Measurements from ENCODE around the gene BSDC1.

Gene BSDC1

GRCh38 chr1:32332290-32333079, 61.8 kb downstream of the BSDC1 start:
- DNase-seq (ENCODE audit: low spot score), result no peak
- in situ Hi-C loops (cut with MboI; ENCODE audit: low pct_unique_long_range_greater_than_20kb, low sequenced_read_pairs, unreplicated experiment), result no loop called here

GRCh38 chr1:32331549-32331948, 62.7 kb downstream of the BSDC1 start:
- in situ Hi-C loops (cut with MboI; ENCODE audit: low pct_unique_long_range_greater_than_20kb, low sequenced_read_pairs, unreplicated experiment), result no loop called here
- TF ChIP-seq CTCF (IDR thresholded peaks at IDR 0.05; ENCODE audit: extremely low read depth, insufficient read depth, missing control alignments), result no peak
- no peak for DNase-seq (ENCODE audit: low spot score)

More at GRCh38 chr1:32332290-32333079, 61.8 kb downstream of the BSDC1 start:
- TF ChIP-seq CTCF (IDR thresholded peaks at IDR 0.05; ENCODE audit: extremely low read depth, insufficient read depth, missing control alignments), result no peak

- in situ Hi-C loops (cut with MboI; ENCODE audit: low pct_unique_long_range_greater_than_20kb, low sequenced_read_pairs, unreplicated experiment), result no loop called here
- no peak for DNase-seq (ENCODE audit: low spot score)
- TF ChIP-seq CTCF (IDR thresholded peaks at IDR 0.05; ENCODE audit: extremely low read depth, insufficient read depth, missing control alignments), result no peak
These were observed 63.6 kb downstream of the BSDC1 start for GRCh38 chr1:32330558-32331151.

DNA sequence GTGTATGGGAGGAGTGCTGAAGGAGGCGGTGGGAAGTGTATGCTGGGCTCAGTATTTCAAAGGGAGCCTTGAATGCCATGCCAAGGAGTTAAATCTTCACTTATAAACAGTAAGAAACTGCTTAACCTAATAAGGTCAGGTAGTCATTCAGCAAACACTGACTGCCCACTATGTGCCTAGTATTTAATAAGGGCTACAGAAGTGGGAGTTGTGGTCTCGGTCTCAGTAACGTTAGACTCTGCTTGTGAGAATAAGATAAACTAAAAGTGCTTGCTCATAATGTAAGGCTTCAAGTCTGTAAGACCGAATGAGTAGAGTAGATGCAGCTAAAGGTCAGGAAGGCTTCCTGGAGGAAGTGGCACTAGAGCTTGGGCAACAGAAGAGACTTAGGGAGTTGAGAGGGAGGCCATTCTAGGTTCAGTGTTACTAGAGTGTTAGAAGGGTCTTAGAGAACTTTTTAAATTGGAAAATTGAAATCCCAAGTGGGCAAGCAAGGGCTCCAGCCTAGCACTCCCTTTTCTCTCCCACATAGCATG, 64.2 kb downstream of the BSDC1 start:
- DNase-seq (ENCODE audit: low spot score), result no peak
- in situ Hi-C loops (cut with MboI; ENCODE audit: low pct_unique_long_range_greater_than_20kb, low sequenced_read_pairs, unreplicated experiment), result no loop called here
- no peak for TF ChIP-seq CTCF (IDR thresholded peaks at IDR 0.05; ENCODE audit: extremely low read depth, insufficient read depth, missing control alignments)

- in situ Hi-C loops (cut with MboI; ENCODE audit: low pct_unique_long_range_greater_than_20kb, low sequenced_read_pairs, unreplicated experiment), result no loop called here
- TF ChIP-seq CTCF (IDR thresholded peaks at IDR 0.05; ENCODE audit: extremely low read depth, insufficient read depth, missing control alignments), result no peak
- no peak for DNase-seq (ENCODE audit: low spot score)
These were observed 67.0 kb downstream of the BSDC1 start for GRCh38 chr1:32327204-32327603.

DNA sequence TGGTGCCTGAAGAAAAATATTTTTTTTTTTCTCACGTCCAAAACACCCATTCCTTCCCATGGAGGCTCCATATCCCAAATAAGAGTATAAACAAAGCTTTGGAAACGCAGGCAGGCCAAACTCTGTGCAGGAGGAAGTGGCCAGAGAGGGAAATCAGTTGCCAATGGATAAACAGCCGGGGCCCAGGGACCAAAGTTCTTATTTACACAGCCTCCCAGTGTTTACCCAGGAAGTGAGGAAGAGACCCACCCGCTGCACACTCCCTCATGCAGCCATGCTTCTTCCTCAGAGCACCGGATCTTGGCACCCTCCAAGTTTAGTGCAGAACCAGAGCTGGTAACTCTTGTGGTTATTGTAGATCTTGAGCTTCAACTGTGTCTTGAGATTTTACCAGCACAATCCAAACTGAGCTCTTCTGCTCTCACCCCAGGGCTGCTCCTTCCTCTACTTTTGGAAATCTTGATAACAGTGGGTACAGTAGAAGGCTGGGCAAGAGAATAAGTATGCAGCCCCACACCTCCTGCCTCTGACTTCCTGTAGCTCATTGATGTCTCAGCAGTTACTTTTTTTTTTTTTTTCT, 72.4 kb downstream of the BSDC1 start:
- TF ChIP-seq CTCF (IDR thresholded peaks at IDR 0.05; ENCODE audit: extremely low read depth, insufficient read depth, missing control alignments), result no peak
- DNase-seq (ENCODE audit: low spot score), result no peak
- in situ Hi-C loops (cut with MboI; ENCODE audit: low pct_unique_long_range_greater_than_20kb, low sequenced_read_pairs, unreplicated experiment), result no loop called here
